22Rv1 (cell line): ENCODE results near the gene CCDC148.

Experiments
- CTCF ChIP-seq: fragments of 450-650 bp; IDR thresholded peaks from 2 replicates; pipeline ENCODE4 v1.5.1; 2017; ENCODE audit warnings: mild to moderate bottlenecking
- ZFX ChIP-seq: fragments of 450-650 bp; IDR thresholded peaks from 2 replicates; pipeline ENCODE4 v1.6.1; 2017; ENCODE audit warnings: antibody characterized with exemption, borderline replicate concordance

- TF ChIP-seq CTCF (no peak), ZFX (no peak)
These were observed 244.3 kb downstream of the CCDC148 start for GRCh38 chr2:158212301-158212700.
